WTC11 (cell line): Measurements from ENCODE around the gene CAMKMT.

ENCODE experiments used
- CTCF ChIP-seq: fragments of 200-600 bp; IDR thresholded peaks from 2 replicates; pipeline ENCODE4 v1.8.0; 2022; ENCODE audit warnings: antibody characterized with exemption
- RELA ChIP-seq: sonication (generic); formaldehyde crosslinking; IDR thresholded peaks from 2 replicates; pipeline ENCODE4 v1.8.1; 2022; ENCODE audit warnings: missing genetic modification reagents, mild to moderate bottlenecking, borderline replicate concordance
- SMAD4 ChIP-seq: sonication (generic); formaldehyde crosslinking; IDR thresholded peaks from 2 replicates; pipeline ENCODE4 v1.8.0; 2022; ENCODE audit warnings: mild to moderate bottlenecking, missing genetic modification reagents
- USF2 ChIP-seq: sonication (generic); formaldehyde crosslinking; IDR thresholded peaks from 2 replicates; pipeline ENCODE4 v1.8.1; 2023; ENCODE audit warnings: mild to moderate bottlenecking, missing genetic modification reagents, moderate library complexity
- ZBTB21 ChIP-seq: sonication (generic); formaldehyde crosslinking; IDR thresholded peaks from 2 replicates; pipeline ENCODE4 v1.8.1; 2023; ENCODE audit warnings: mild to moderate bottlenecking, missing genetic modification reagents, borderline replicate concordance
- ZNF232 ChIP-seq: sonication (generic); formaldehyde crosslinking; IDR thresholded peaks from 2 replicates; pipeline ENCODE4 v1.8.0; 2022; ENCODE audit warnings: mild to moderate bottlenecking, missing genetic modification reagents

GRCh38 chr2:44779793-44780192 lies 418.0 kb downstream of the CAMKMT start:
- TF ChIP-seq USF2 (CRISPR knock-in tag) (no peak), ZNF232 (no peak), CTCF (no peak), SMAD4 (CRISPR knock-in tag) (no peak), ZBTB21 (CRISPR knock-in tag) (no peak), RELA (no peak)
